HepG2 (cell line): Measurements from ENCODE around the gene TAF3. TPM values are rescaled to one million over a fixed set of nuclear protein-coding genes. Genes with fewer than 3 reads are reported as not detected.

Source experiments
- ATAC-seq: fragments of 200-7000 bp; cut with Tn5 transposase; 3 replicates; pipeline ENCODE4 v1.9.1; 2020; ENCODE audit warnings: mild to moderate bottlenecking, moderate library complexity
- BruUV-seq: library from RNA; stranded (reverse); fragments of 400-500 nt; replicated peaks from 2 replicates; lab custom pipeline; 2021; lab: Mats Ljungman, UMichigan
- CTCF ChIA-PET: fragments of 300-600 bp; formaldehyde crosslinking; extraction: SDS; loops from one replicate; lab custom pipeline; 2021; ENCODE audit warnings: low total read pairs, inconsistent platforms, low intra/inter-chr PET ratio; lab: Yijun Ruan, JAX
- POLR2A ChIA-PET: fragments of 350-600 bp; sonication (Branson Sonifier 250); formaldehyde crosslinking; loops from one replicate; lab custom pipeline; 2020; ENCODE audit warnings: antibody characterized with exemption, inconsistent platforms; lab: Yijun Ruan, JAX
- DNase-seq: peaks from one replicate; pipeline ENCODE4 v3.0.0-alpha.2; 2015; ENCODE audit warnings: low spot score
- FAIRE-seq: peaks from 3 replicates; lab custom pipeline; 2011; peaks lifted over from hg19 to GRCh38; lab: Jason Lieb, UNC
- H2AFZ ChIP-seq: one replicate; pipeline ENCODE4 v1.6.1; 2011; ENCODE audit warnings: low read length, inconsistent platforms
- H3K27ac ChIP-seq: fragments of 300-600 bp; 3 replicates; pipeline ENCODE4 v1.8.0; 2011; ENCODE audit warnings: mixed run types, mild to moderate bottlenecking, mixed read lengths, low read length, inconsistent platforms; ENCODE audit not compliant: insufficient read depth; ENCODE audit errors: extremely low read length
- H3K27me3 ChIP-seq, 2 experiments: fragments of 200-600 bp in 1 of 2; 2 replicates in 1 of 2; 3 replicates in 1 of 2; pipeline versions ENCODE4 v1.6.0 to v1.8.0; 2011; ENCODE audit warnings: low read length in 2 of 2, mild to moderate bottlenecking in 2 of 2, moderate library complexity in 2 of 2, inconsistent platforms in 1 of 2; ENCODE audit not compliant: insufficient read depth in 2 of 2, control insufficient read depth in 1 of 2
- H3K36me3 ChIP-seq, 2 experiments: fragments of 200-600 bp in 1 of 2; replicated peaks in 1 of 2; 2 replicates in 1 of 2; 3 replicates in 1 of 2; pipeline versions ENCODE4 v1.5.1 to v1.8.0; 2011; ENCODE audit warnings: low read length in 2 of 2, inconsistent platforms in 1 of 2; ENCODE audit not compliant: insufficient read depth in 2 of 2, control insufficient read depth in 1 of 2
- H3K4me1 ChIP-seq: 2 replicates; pipeline ENCODE4 v1.5.1; 2012; ENCODE audit warnings: low read length, inconsistent platforms; ENCODE audit not compliant: insufficient read depth
- H3K4me2 ChIP-seq: 2 replicates; pipeline ENCODE4 v1.6.0; 2011; ENCODE audit warnings: low read depth, low read length, inconsistent platforms
- H3K4me3 ChIP-seq, 3 experiments: fragments of 200-600 bp in 1 of 3; sonication (generic), shearing (Covaris generic) in 1 of 3; replicated peaks in 1 of 3; 2 replicates each; pipeline ENCODE4 v1.5.1; 2011 to 2016; ENCODE audit warnings: low read length in 3 of 3, inconsistent platforms in 2 of 3, low read depth in 2 of 3, mild to moderate bottlenecking in 2 of 3, control low read depth in 1 of 3, mixed read lengths in 1 of 3; ENCODE audit not compliant: insufficient read depth in 1 of 3
- H3K79me2 ChIP-seq: one replicate; pipeline ENCODE4 v1.6.1; 2011; ENCODE audit warnings: low read length, inconsistent platforms; ENCODE audit not compliant: insufficient read depth
- H3K9ac ChIP-seq: 2 replicates; pipeline ENCODE4 v1.6.0; 2011; ENCODE audit warnings: mild to moderate bottlenecking, low read depth, low read length, inconsistent platforms; ENCODE audit not compliant: insufficient read depth
- H3K9me3 ChIP-seq: 2 replicates; pipeline ENCODE4 v1.5.1; 2012; ENCODE audit warnings: mild to moderate bottlenecking, low read length
- H4K20me1 ChIP-seq: 2 replicates; pipeline ENCODE4 v1.6.0; 2011; ENCODE audit warnings: inconsistent platforms, mild to moderate bottlenecking, low read length, moderate library complexity; ENCODE audit not compliant: insufficient read depth
- EZH2 ChIP-seq: conservative IDR thresholded peaks from 2 replicates; pipeline ENCODE4 v1.6.1; 2012; ENCODE audit warnings: mild to moderate bottlenecking, low read depth, low read length, moderate library complexity
- MAFF ChIP-seq: IDR thresholded peaks from 2 replicates; pipeline ENCODE4 v1.6.1; 2011; ENCODE audit warnings: low read depth, low read length, improper control_type of control experiment
- ZIK1 ChIP-seq: sonication (generic); formaldehyde crosslinking; IDR thresholded peaks from 2 replicates; pipeline ENCODE4 v1.5.0; 2020; ENCODE audit warnings: mild to moderate bottlenecking, low read depth, missing genetic modification reagents, borderline replicate concordance
- ZNF205 ChIP-seq: IDR thresholded peaks from 2 replicates; pipeline ENCODE4 v1.6.1; 2018; ENCODE audit warnings: missing biosample characterization, missing genetic modification reagents
- ZNF598 ChIP-seq: sonication (generic); formaldehyde crosslinking; IDR thresholded peaks from 2 replicates; pipeline ENCODE4 v1.5.1; 2020; ENCODE audit warnings: mild to moderate bottlenecking, missing genetic modification reagents, borderline replicate concordance
- ZSCAN9 ChIP-seq: IDR thresholded peaks from 2 replicates; pipeline ENCODE4 v1.6.1; 2016; ENCODE audit warnings: borderline replicate concordance
- WGBS: methylation state at CpG from one replicate; pipeline ENCODE4 v1.1.6; 2017; ENCODE audit warnings: low lambda C conversion rate; 5-methylcytosine and 5-hydroxymethylcytosine counted together
- in situ Hi-C: cut with HindIII; loops from 2 replicates; pipeline ENCODE4 v1.10.0; 2017; ENCODE audit warnings: low pct_unique_long_range_greater_than_20kb; ENCODE audit not compliant: extremely low pct_ligation_motif_present
- intact Hi-C: fragments of 100-400 bp; cut with micrococcal nuclease; formaldehyde crosslinking; loops from one replicate; pipeline ENCODE4 v1.10.0; 2022; ENCODE audit not compliant: unreplicated experiment
- polyA plus RNA-seq, 8 experiments: library from polyadenylated mRNA; depleted of rRNA in 3 of 8; stranded (reverse) in 7 of 8; unstranded in 1 of 8; fragments of >200 nt; fragmentation: Illumina TruSeq in 4 of 8; extraction: Trizol in 4 of 8; gene quantifications; 2 replicates each; pipeline versions ENCODE4 v1.2.1 to v1.2.3, GENCODE V29; 2011 to 2016; ENCODE audit warnings: low read depth in 4 of 8, missing spikeins in 1 of 8, mixed read lengths in 1 of 8; ENCODE audit not compliant: insufficient read depth in 1 of 8
- total RNA-seq, 5 experiments: library from RNA; depleted of rRNA; stranded (reverse); fragments of >200 nt; fragmentation: Illumina TruSeq; extraction: Trizol; gene quantifications; 2 replicates each; pipeline ENCODE4 v1.2.3, GENCODE V29; 2016; ENCODE audit warnings: low read depth in 1 of 5
- TF ChIP-seq, protein P1 (sequence below), 2 experiments: fragments of 450-650 bp in 1 of 2; sonication (generic) in 1 of 2; formaldehyde crosslinking; IDR thresholded peaks; 2 replicates each; pipeline versions ENCODE4 v1.5.0 to v1.8.0; 2020 to 2022; ENCODE audit warnings: mild to moderate bottlenecking in 1 of 2, missing genetic modification reagents in 1 of 2

The TAF3 gene
- total and polyA plus RNA-seq, 2 of the 13 experiments (the other 11 are each of a cell fraction or from before 2014, with no cell fraction given) = 1.7 to 2.9 TPM

DNA sequence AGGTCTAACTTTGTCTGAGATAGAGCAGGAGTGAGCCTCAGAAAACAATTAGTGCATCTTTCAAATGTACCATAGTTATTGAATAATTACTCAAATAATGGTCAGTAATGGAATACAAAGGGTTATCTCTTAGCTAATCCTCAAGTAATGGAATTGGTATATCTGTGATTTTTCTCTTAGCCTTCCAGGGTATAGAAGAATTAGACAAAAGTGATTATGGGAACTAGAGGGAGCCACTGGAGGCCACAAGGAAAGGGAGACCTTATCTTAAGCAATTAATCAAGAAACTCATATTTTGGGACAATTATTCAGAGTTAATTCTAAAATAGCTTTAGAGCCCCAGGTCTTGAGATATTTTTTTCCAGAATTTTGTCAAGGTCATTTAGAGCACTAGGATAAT is 126.2 kb downstream of the TAF3 start:
- H4K20me1 ChIP-seq = no peaks in the 10 kb centered on the region
- H3K4me1 ChIP-seq = peaks cover 45% of the 10 kb centered on the region
- ATAC-seq (no peak), FAIRE-seq (no peak), DNase-seq (no peak)
- H3K36me3 ChIP-seq = no peaks in the 10 kb centered on the region
- POLR2A ChIA-PET = no interaction called here
- BruUV-seq = no TSS peak
- no peak for TF ChIP-seq ZSCAN9 (CRISPR knock-in tag)
- TF ChIP-seq, protein P1, sequence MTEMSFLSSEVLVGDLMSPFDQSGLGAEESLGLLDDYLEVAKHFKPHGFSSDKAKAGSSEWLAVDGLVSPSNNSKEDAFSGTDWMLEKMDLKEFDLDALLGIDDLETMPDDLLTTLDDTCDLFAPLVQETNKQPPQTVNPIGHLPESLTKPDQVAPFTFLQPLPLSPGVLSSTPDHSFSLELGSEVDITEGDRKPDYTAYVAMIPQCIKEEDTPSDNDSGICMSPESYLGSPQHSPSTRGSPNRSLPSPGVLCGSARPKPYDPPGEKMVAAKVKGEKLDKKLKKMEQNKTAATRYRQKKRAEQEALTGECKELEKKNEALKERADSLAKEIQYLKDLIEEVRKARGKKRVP (CRISPR knock-in tag; IDR thresholded peaks at IDR 0.05) = no peak
- TF ChIP-seq ZIK1 (CRISPR knock-in tag) = no peak
- no peak for TF ChIP-seq ZNF205
- TF ChIP-seq EZH2 = no peak
- H2AFZ ChIP-seq = no peak overlapping the region
- no peak overlapping the region for H3K27ac ChIP-seq
- CTCF ChIA-PET = no interaction called here
- no peaks in the 10 kb centered on the region for H3K27me3 ChIP-seq
- H3K4me3 ChIP-seq = no peak overlapping the region
- intact Hi-C loops = no loop called here
- H3K79me2 ChIP-seq = peaks cover 3% of the 10 kb centered on the region
- no peak overlapping the region for H3K4me2 ChIP-seq
- no peaks in the 10 kb centered on the region for H3K9me3 ChIP-seq
- H3K9ac ChIP-seq = no peak overlapping the region
- in situ Hi-C loops = no loop called here

DNA sequence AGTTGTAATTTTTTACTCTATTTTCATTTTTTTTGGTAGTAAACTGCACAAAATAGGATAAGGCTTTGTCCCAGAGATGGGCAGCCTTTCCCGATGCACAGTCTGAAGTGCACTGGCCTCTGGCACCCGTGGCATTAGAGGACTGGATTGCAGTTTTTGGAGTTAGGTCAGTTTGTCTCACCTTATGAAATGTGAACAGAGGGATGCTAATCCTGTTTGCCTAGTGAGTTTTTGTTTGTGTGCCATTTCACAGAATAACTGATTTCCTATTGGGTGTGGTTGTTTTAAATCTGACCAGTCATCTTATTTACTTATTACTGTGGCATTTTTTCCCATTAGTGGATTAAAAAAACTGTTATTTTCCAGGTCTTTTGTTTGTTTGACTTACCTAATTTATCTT is 126.7 kb downstream of the TAF3 start:
- in situ Hi-C loops = no loop called here
- intact Hi-C loops = no loop called here
- H3K79me2 ChIP-seq = peaks cover 3% of the 10 kb centered on the region
- no peak overlapping the region for H3K4me2 ChIP-seq
- ChIA-PET CTCF (no interaction called here), POLR2A (no interaction called here)
- H3K4me3 ChIP-seq = no peak overlapping the region
- H3K9me3 ChIP-seq = no peaks in the 10 kb centered on the region
- ATAC-seq (no peak), FAIRE-seq (no peak), DNase-seq (no peak)
- WGBS = 68% methylated on average over 2 of the region's 2 CpGs
- H4K20me1 ChIP-seq = no peaks in the 10 kb centered on the region
- H3K27me3 ChIP-seq = no peaks in the 10 kb centered on the region
- no TSS peak for BruUV-seq
- H2AFZ ChIP-seq = no peak overlapping the region
- H3K27ac ChIP-seq = no peak overlapping the region
- H3K36me3 ChIP-seq = no peaks in the 10 kb centered on the region
- no peak overlapping the region for H3K9ac ChIP-seq
- peaks cover 45% of the 10 kb centered on the region for H3K4me1 ChIP-seq
- TF ChIP-seq MAFF (0 out of 2 replicates have a peak, but pooled peaks have one; percentile 6), ZNF598 (CRISPR knock-in tag) (no peak)
- TF ChIP-seq, all 625 proteins: peak for 1
